Measurements from ENCODE around the gene ANHX.

The ANHX gene

GRCh38 chr12:133222211-133222610, 13.5 kb downstream of the ANHX start:
- TF ChIP-seq TCF12 (IDR thresholded peaks at IDR 0.05; ENCODE audit: low read depth) = no peak
- TF ChIP-seq REST (IDR thresholded peaks at IDR 0.05; ENCODE audit: low read depth) = no peak
- no peak for TF ChIP-seq YY1 (IDR thresholded peaks at IDR 0.05; ENCODE audit: low read depth)
- TF ChIP-seq EGR1 (IDR thresholded peaks at IDR 0.05) = no peak
- TF ChIP-seq NFIC (IDR thresholded peaks at IDR 0.05) = no peak
- no peak for TF ChIP-seq RAD21 (IDR thresholded peaks at IDR 0.05; ENCODE audit: low read depth)
- no peak for TF ChIP-seq CREB1 (IDR thresholded peaks at IDR 0.05; ENCODE audit: low read depth)
- no peak for TF ChIP-seq CEBPB (IDR thresholded peaks at IDR 0.05)
- TF ChIP-seq TAF1 (IDR thresholded peaks at IDR 0.05; ENCODE audit: low read depth) = no peak
- no peak for TF ChIP-seq EP300 (IDR thresholded peaks at IDR 0.05; ENCODE audit: borderline replicate concordance)
- no peak for TF ChIP-seq ZBTB7A (IDR thresholded peaks at IDR 0.05; ENCODE audit: low read depth)
- no peak for TF ChIP-seq FOXM1 (IDR thresholded peaks at IDR 0.05; ENCODE audit: borderline replicate concordance, low read depth)
- no peak for TF ChIP-seq TEAD4 (IDR thresholded peaks at IDR 0.05)
- no peak for TF ChIP-seq MAX (IDR thresholded peaks at IDR 0.05)
- TF ChIP-seq USF1 (IDR thresholded peaks at IDR 0.05) = no peak

GRCh38 chr12:133221241-133221640, 14.4 kb downstream of the ANHX start:
- TF ChIP-seq NFIC (IDR thresholded peaks at IDR 0.05) = no peak
- TF ChIP-seq TAF1 (IDR thresholded peaks at IDR 0.05; ENCODE audit: low read depth) = no peak
- no peak for TF ChIP-seq CEBPB (IDR thresholded peaks at IDR 0.05)
- no peak for TF ChIP-seq TCF12 (IDR thresholded peaks at IDR 0.05; ENCODE audit: low read depth)
- TF ChIP-seq RAD21 (IDR thresholded peaks at IDR 0.05; ENCODE audit: low read depth) = no peak
- TF ChIP-seq CREB1 (IDR thresholded peaks at IDR 0.05; ENCODE audit: low read depth) = no peak
- no peak for TF ChIP-seq USF1 (IDR thresholded peaks at IDR 0.05)

- no peak for TF ChIP-seq TAF1 (IDR thresholded peaks at IDR 0.05; ENCODE audit: low read depth)
- no peak for TF ChIP-seq TCF12 (IDR thresholded peaks at IDR 0.05; ENCODE audit: low read depth)
- no peak for TF ChIP-seq EP300 (IDR thresholded peaks at IDR 0.05; ENCODE audit: borderline replicate concordance)
- TF ChIP-seq CREB1 (IDR thresholded peaks at IDR 0.05; ENCODE audit: low read depth) = no peak
- no peak for TF ChIP-seq CEBPB (IDR thresholded peaks at IDR 0.05)
- no peak for TF ChIP-seq REST (IDR thresholded peaks at IDR 0.05; ENCODE audit: low read depth)
- TF ChIP-seq FOXM1 (IDR thresholded peaks at IDR 0.05; ENCODE audit: borderline replicate concordance, low read depth) = no peak
- no peak for TF ChIP-seq YY1 (IDR thresholded peaks at IDR 0.05; ENCODE audit: low read depth)
- TF ChIP-seq RAD21 (IDR thresholded peaks at IDR 0.05; ENCODE audit: low read depth) = no peak
- TF ChIP-seq NFIC (IDR thresholded peaks at IDR 0.05) = no peak
- no peak for TF ChIP-seq ZBTB7A (IDR thresholded peaks at IDR 0.05; ENCODE audit: low read depth)
- TF ChIP-seq USF1 (IDR thresholded peaks at IDR 0.05) = no peak
- TF ChIP-seq MAX (IDR thresholded peaks at IDR 0.05) = no peak
- TF ChIP-seq EGR1 (IDR thresholded peaks at IDR 0.05) = no peak
- no peak for TF ChIP-seq TEAD4 (IDR thresholded peaks at IDR 0.05)
Measured at GRCh38 chr12:133220521-133220920, 15.2 kb downstream of the ANHX start.

GRCh38 chr12:133217219-133217618, 18.5 kb downstream of the ANHX start:
- no peak for TF ChIP-seq TEAD4 (IDR thresholded peaks at IDR 0.05)
- TF ChIP-seq NFIC (IDR thresholded peaks at IDR 0.05) = no peak
- TF ChIP-seq CEBPB (IDR thresholded peaks at IDR 0.05) = no peak
- TF ChIP-seq MAX (IDR thresholded peaks at IDR 0.05) = no peak
- no peak for TF ChIP-seq CREB1 (IDR thresholded peaks at IDR 0.05; ENCODE audit: low read depth)
- TF ChIP-seq YY1 (IDR thresholded peaks at IDR 0.05; ENCODE audit: low read depth) = no peak
- no peak for TF ChIP-seq EP300 (IDR thresholded peaks at IDR 0.05; ENCODE audit: borderline replicate concordance)
- TF ChIP-seq REST (IDR thresholded peaks at IDR 0.05; ENCODE audit: low read depth) = no peak

All from Ishikawa (cell line).